HCT116 (cell line): Measurements from ENCODE around the gene UBE2F. TPM values are rescaled to one million over a fixed set of nuclear protein-coding genes. Genes with fewer than 3 reads are reported as not detected.

ENCODE experiments used
- ATAC-seq: fragments of 200-7000 bp; cut with Tn5 transposase; 2 replicates; pipeline ENCODE4 v1.9.1; 2020; ENCODE audit warnings: mild to moderate bottlenecking, moderate library complexity
- BruUV-seq: library from RNA; stranded (reverse); fragments of 400-500 nt; replicated peaks from 2 replicates; lab custom pipeline; 2021; lab: Mats Ljungman, UMichigan
- CTCF ChIA-PET: fragments of 300-600 bp; sonication (Branson Sonifier 250); formaldehyde crosslinking; loops from one replicate; lab custom pipeline; 2021; ENCODE audit warnings: antibody characterized with exemption; lab: Charles Lee
- POLR2A ChIA-PET: fragments of 300-600, 350-600 bp; sonication (Branson Sonifier 250); formaldehyde crosslinking; loops from one replicate; lab custom pipeline; 2021; ENCODE audit warnings: antibody characterized with exemption; lab: Charles Lee
- RAD21 ChIA-PET, 2 experiments: fragments of 300-600 bp; sonication (Branson Sonifier 250); formaldehyde crosslinking; loops; one replicate each; lab custom pipeline; 2023; ENCODE audit warnings: low total read pairs in 2 of 2; ENCODE audit not compliant: uncharacterized antibody in 2 of 2, unreplicated experiment in 2 of 2, low non-redundant PET in 1 of 2; lab: Charles Lee
- DNase-seq: peaks from one replicate; pipeline ENCODE4 v3.0.0-alpha.2; 2010; ENCODE audit warnings: low read depth, low spot score
- H2AFZ ChIP-seq: fragments of 200-600 bp; shearing (Covaris generic), sonication (generic); 2 replicates; pipeline ENCODE4 v1.6.1; 2017; ENCODE audit warnings: low read depth, mixed run types, mixed read lengths, antibody characterized with exemption, low read length; ENCODE audit not compliant: poor library complexity, severe bottlenecking
- H3K27ac ChIP-seq: 2 replicates; pipeline ENCODE4 v1.5.1; 2012; ENCODE audit warnings: low read depth, low read length
- H3K27me3 ChIP-seq: fragments of 200-600 bp; sonication (generic); 2 replicates; pipeline ENCODE4 v1.6.1; 2016; ENCODE audit warnings: mixed run types, low read length, mixed read lengths; ENCODE audit not compliant: insufficient read depth
- H3K36me3 ChIP-seq, 2 experiments: fragments of 200-500 bp in 1 of 2; fragments of 200-600 bp in 1 of 2; sonication (Bioruptor generic) in 1 of 2; sonication (generic) in 1 of 2; 2 replicates each; pipeline versions ENCODE4 v1.5.1 to v1.6.1; 2014 to 2016; ENCODE audit warnings: low read length in 2 of 2, inconsistent platforms in 1 of 2, mixed read lengths in 1 of 2, mixed run types in 1 of 2; ENCODE audit not compliant: insufficient read depth in 2 of 2, control insufficient read depth in 1 of 2
- H3K4me1 ChIP-seq, 2 experiments: fragments of 200-600 bp in 1 of 2; sonication (generic) in 1 of 2; 2 replicates each; pipeline versions ENCODE4 v1.5.1 to v1.6.1; 2012 to 2017; ENCODE audit warnings: low read length in 2 of 2, inconsistent platforms in 1 of 2, mild to moderate bottlenecking in 1 of 2, mixed read lengths in 1 of 2, mixed run types in 1 of 2, moderate library complexity in 1 of 2; ENCODE audit not compliant: insufficient read depth in 2 of 2, control insufficient read depth in 1 of 2
- H3K4me2 ChIP-seq: fragments of 200-600 bp; sonication (generic); 2 replicates; pipeline ENCODE4 v1.6.1; 2017; ENCODE audit warnings: mixed run types, low read length, mixed read lengths
- H3K4me3 ChIP-seq, 2 experiments: fragments of 200-600 bp in 1 of 2; sonication (generic) in 1 of 2; replicated peaks in 1 of 2; 2 replicates each; pipeline ENCODE4 v1.5.1; 2011 to 2016; ENCODE audit warnings: low read length in 2 of 2, control low read depth in 1 of 2, low read depth in 1 of 2, mild to moderate bottlenecking in 1 of 2, mixed read lengths in 1 of 2, mixed run types in 1 of 2
- H3K79me2 ChIP-seq: fragments of 200-600 bp; sonication (generic); 2 replicates; pipeline ENCODE4 v1.6.1; 2017; ENCODE audit warnings: mild to moderate bottlenecking, mixed run types, low read length, moderate library complexity, mixed read lengths; ENCODE audit not compliant: insufficient read depth
- H3K9ac ChIP-seq: fragments of 200-600 bp; sonication (generic); 2 replicates; pipeline ENCODE4 v1.6.1; 2016; ENCODE audit warnings: low read length, mixed read lengths
- H3K9me2 ChIP-seq: fragments of 200-600 bp; sonication (generic), shearing (Covaris generic); 2 replicates; pipeline ENCODE4 v1.6.1; 2017; ENCODE audit warnings: mixed run types, mild to moderate bottlenecking, moderate library complexity; ENCODE audit not compliant: insufficient read depth
- H3K9me3 ChIP-seq, 2 experiments: fragments of 200-500 bp in 1 of 2; fragments of 200-600 bp in 1 of 2; sonication (Bioruptor generic) in 1 of 2; sonication (generic) in 1 of 2; 2 replicates each; pipeline ENCODE4 v1.6.1; 2014 to 2017; ENCODE audit warnings: low read length in 2 of 2, mixed read lengths in 2 of 2, inconsistent platforms in 1 of 2, low read depth in 1 of 2, mild to moderate bottlenecking in 1 of 2, mixed run types in 1 of 2, moderate library complexity in 1 of 2; ENCODE audit not compliant: control insufficient read depth in 1 of 2, insufficient read depth in 1 of 2
- H4K20me1 ChIP-seq: fragments of 200-600 bp; sonication (generic), shearing (Covaris generic); 2 replicates; pipeline ENCODE4 v1.6.1; 2017; ENCODE audit warnings: mixed run types, mild to moderate bottlenecking, moderate library complexity; ENCODE audit not compliant: insufficient read depth
- CEBPB ChIP-seq: IDR thresholded peaks from 2 replicates; pipeline ENCODE4 v1.6.1; 2012; ENCODE audit warnings: low read depth
- EZH2 ChIP-seq: fragments of 200-600 bp; sonication (generic); IDR thresholded peaks from 2 replicates; pipeline ENCODE4 v1.6.1; 2017; ENCODE audit warnings: antibody characterized with exemption, mixed run types
- EZH2phosphoT487 ChIP-seq: fragments of 200-600 bp; IDR thresholded peaks from 2 replicates; pipeline ENCODE4 v1.6.1; 2018; ENCODE audit warnings: antibody characterized with exemption, borderline replicate concordance
- FOSL1 ChIP-seq: IDR thresholded peaks from 2 replicates; pipeline ENCODE4 v1.6.1; 2012; ENCODE audit warnings: low read depth
- JUND ChIP-seq: IDR thresholded peaks from 2 replicates; pipeline ENCODE4 v1.6.1; 2012
- RAD21 ChIP-seq: IDR thresholded peaks from 2 replicates; pipeline ENCODE4 v1.6.1; 2012; ENCODE audit warnings: low read depth, mild to moderate bottlenecking
- SRF ChIP-seq: IDR thresholded peaks from 2 replicates; pipeline ENCODE4 v1.6.1; 2012; ENCODE audit warnings: low read depth
- TCF7L2 ChIP-seq: IDR thresholded peaks from 2 replicates; pipeline ENCODE4 v1.7.0; 2011; ENCODE audit warnings: borderline replicate concordance, inconsistent platforms; ENCODE audit not compliant: insufficient read depth, insufficient read length; ENCODE audit errors: extremely low read depth
- YY1 ChIP-seq: IDR thresholded peaks from 2 replicates; pipeline ENCODE4 v1.6.1; 2011; ENCODE audit warnings: low read length, low read depth, moderate library complexity, mild to moderate bottlenecking; ENCODE audit not compliant: insufficient replicate concordance; ENCODE audit errors: extremely low read depth
- intact Hi-C: fragments of 100-400 bp; cut with micrococcal nuclease; formaldehyde crosslinking; loops from 2 replicates; pipeline ENCODE4 v1.10.0; 2022
- total RNA-seq: library from RNA; stranded (reverse); gene quantifications from one replicate; pipeline ENCODE4 v1.2.1, GENCODE V29; 2021; ENCODE audit not compliant: unreplicated experiment
- TF ChIP-seq, protein P1 (sequence below), 3 experiments: fragments of 200-600 bp in 1 of 3; sonication (generic) in 1 of 3; IDR thresholded peaks in 2 of 3; conservative IDR thresholded peaks in 1 of 3; 2 replicates each; pipeline ENCODE4 v1.5.1; 2012 to 2017; ENCODE audit warnings: low read depth in 2 of 3, low read length in 2 of 3, antibody characterized with exemption in 1 of 3, borderline replicate concordance in 1 of 3, control low read depth in 1 of 3, mild to moderate bottlenecking in 1 of 3, mixed read lengths in 1 of 3, mixed run types in 1 of 3, moderate library complexity in 1 of 3; ENCODE audit not compliant: insufficient read depth in 1 of 3
- TF ChIP-seq, protein P2 (sequence below): IDR thresholded peaks from 2 replicates; pipeline ENCODE4 v1.6.1; 2012; ENCODE audit warnings: low read depth

Gene UBE2F
- total RNA-seq, 1 experiment from 2014 or later, result 32.8 TPM

DNA sequence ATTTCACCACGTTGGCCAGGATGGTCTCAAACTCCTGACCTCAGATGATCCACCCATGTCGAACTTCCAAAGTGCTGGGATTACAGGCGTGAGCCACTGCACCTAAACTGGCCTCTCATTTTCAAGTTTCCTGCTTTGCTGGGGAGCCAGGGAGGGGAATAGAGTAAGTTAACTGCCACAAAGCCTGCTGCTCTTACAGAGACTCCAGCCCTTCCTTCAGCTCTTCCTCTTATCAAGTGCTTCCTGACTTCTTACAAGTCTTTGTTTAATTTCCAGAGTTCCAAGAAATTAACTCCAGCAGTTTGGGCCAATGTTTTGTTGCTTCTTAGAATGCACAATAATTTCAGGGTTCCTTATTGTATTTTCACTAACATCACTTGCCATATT is 24.3 kb upstream of the UBE2F start:
- ChIA-PET CTCF (no interaction called here), RAD21 (no interaction called here), POLR2A (no interaction called here)
- Histone ChIP-seq H3K4me1 (no peaks in the 10 kb centered on the region; a peak in 1 of 4 replicates), H3K9ac (no peak overlapping the region), H4K20me1 (no peaks in the 10 kb centered on the region), H3K4me2 (no peak overlapping the region), H3K9me3 (peaks cover 7 to 14% of the 10 kb centered on the region in 2 experiments; a peak in 3 of 4 replicates), H3K27me3 (no peaks in the 10 kb centered on the region), H3K27ac (no peak overlapping the region), H3K36me3 (no peaks in the 10 kb centered on the region), H2AFZ (no peak overlapping the region), H3K9me2 (no peaks in the 10 kb centered on the region), H3K79me2 (no peaks in the 10 kb centered on the region), H3K4me3 (no peak overlapping the region)
- intact Hi-C loops, result no loop called here
- DNase-seq (no peak), ATAC-seq (no peak)
- no peak for TF ChIP-seq JUND
- TF ChIP-seq RAD21, result no peak
- TF ChIP-seq, protein P1, sequence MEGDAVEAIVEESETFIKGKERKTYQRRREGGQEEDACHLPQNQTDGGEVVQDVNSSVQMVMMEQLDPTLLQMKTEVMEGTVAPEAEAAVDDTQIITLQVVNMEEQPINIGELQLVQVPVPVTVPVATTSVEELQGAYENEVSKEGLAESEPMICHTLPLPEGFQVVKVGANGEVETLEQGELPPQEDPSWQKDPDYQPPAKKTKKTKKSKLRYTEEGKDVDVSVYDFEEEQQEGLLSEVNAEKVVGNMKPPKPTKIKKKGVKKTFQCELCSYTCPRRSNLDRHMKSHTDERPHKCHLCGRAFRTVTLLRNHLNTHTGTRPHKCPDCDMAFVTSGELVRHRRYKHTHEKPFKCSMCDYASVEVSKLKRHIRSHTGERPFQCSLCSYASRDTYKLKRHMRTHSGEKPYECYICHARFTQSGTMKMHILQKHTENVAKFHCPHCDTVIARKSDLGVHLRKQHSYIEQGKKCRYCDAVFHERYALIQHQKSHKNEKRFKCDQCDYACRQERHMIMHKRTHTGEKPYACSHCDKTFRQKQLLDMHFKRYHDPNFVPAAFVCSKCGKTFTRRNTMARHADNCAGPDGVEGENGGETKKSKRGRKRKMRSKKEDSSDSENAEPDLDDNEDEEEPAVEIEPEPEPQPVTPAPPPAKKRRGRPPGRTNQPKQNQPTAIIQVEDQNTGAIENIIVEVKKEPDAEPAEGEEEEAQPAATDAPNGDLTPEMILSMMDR (IDR thresholded peaks at IDR 0.05 in 2 of 3, conservative IDR thresholded peaks at IDR 0.05 in 1 of 3; ENCODE audit: borderline replicate concordance in 1 of 3, insufficient read depth in 1 of 3, low read depth in 2 of 3, low read length in 2 of 3), result no peak
- TF ChIP-seq SRF, result no peak
- no peak for TF ChIP-seq YY1
- TF ChIP-seq TCF7L2, result no peak
- TF ChIP-seq, protein P2, sequence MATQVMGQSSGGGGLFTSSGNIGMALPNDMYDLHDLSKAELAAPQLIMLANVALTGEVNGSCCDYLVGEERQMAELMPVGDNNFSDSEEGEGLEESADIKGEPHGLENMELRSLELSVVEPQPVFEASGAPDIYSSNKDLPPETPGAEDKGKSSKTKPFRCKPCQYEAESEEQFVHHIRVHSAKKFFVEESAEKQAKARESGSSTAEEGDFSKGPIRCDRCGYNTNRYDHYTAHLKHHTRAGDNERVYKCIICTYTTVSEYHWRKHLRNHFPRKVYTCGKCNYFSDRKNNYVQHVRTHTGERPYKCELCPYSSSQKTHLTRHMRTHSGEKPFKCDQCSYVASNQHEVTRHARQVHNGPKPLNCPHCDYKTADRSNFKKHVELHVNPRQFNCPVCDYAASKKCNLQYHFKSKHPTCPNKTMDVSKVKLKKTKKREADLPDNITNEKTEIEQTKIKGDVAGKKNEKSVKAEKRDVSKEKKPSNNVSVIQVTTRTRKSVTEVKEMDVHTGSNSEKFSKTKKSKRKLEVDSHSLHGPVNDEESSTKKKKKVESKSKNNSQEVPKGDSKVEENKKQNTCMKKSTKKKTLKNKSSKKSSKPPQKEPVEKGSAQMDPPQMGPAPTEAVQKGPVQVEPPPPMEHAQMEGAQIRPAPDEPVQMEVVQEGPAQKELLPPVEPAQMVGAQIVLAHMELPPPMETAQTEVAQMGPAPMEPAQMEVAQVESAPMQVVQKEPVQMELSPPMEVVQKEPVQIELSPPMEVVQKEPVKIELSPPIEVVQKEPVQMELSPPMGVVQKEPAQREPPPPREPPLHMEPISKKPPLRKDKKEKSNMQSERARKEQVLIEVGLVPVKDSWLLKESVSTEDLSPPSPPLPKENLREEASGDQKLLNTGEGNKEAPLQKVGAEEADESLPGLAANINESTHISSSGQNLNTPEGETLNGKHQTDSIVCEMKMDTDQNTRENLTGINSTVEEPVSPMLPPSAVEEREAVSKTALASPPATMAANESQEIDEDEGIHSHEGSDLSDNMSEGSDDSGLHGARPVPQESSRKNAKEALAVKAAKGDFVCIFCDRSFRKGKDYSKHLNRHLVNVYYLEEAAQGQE, result no peak
- TF ChIP-seq CEBPB, result no peak
- TF ChIP-seq EZH2, result no peak
- no peak for TF ChIP-seq FOSL1
- no peak for TF ChIP-seq EZH2phosphoT487
- BruUV-seq, result no TSS peak
